ENCODE measurements around the gene HS6ST3.
"Not testable (repeated sequence)": the region's sequence is repeated elsewhere in the genome, so short reads cannot be mapped to it uniquely, and the experiment has no call there.

DNA sequence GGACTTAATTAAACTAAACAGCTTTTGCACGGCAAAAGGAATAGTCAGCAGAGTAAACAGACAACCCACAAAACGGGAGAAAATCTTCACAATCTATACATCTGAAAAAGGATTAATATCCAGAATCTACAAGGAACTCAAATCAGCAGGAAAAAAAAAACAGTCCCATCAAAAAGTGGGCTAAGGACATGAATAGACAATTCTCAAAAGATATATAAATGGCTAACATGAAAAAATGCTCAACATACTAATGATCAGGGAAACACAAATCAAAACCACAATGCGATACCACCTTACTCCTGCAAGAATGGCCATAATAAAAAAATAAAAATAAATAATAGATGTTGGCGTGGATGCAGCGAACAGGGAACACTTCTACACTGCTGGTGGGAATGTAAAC is 38.4 kb upstream of the HS6ST3 start:
- TF ChIP-seq, protein P1, sequence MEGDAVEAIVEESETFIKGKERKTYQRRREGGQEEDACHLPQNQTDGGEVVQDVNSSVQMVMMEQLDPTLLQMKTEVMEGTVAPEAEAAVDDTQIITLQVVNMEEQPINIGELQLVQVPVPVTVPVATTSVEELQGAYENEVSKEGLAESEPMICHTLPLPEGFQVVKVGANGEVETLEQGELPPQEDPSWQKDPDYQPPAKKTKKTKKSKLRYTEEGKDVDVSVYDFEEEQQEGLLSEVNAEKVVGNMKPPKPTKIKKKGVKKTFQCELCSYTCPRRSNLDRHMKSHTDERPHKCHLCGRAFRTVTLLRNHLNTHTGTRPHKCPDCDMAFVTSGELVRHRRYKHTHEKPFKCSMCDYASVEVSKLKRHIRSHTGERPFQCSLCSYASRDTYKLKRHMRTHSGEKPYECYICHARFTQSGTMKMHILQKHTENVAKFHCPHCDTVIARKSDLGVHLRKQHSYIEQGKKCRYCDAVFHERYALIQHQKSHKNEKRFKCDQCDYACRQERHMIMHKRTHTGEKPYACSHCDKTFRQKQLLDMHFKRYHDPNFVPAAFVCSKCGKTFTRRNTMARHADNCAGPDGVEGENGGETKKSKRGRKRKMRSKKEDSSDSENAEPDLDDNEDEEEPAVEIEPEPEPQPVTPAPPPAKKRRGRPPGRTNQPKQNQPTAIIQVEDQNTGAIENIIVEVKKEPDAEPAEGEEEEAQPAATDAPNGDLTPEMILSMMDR (IDR thresholded peaks at IDR 0.05 in 4 of 5, conservative IDR thresholded peaks at IDR 0.05 in 1 of 5), result not testable (repeated sequence)
- TF ChIP-seq POLR2A (IDR thresholded peaks at IDR 0.05), result not testable (repeated sequence)
